Measurements from ENCODE around the gene OTX1.
A peak's percentile ranks its signal among the peaks of the same experiment; 100 is the strongest.

GRCh38 chr2:63050334-63051041 is at the start of gene OTX1:
- TF ChIP-seq SUZ12 (IDR thresholded peaks at IDR 0.05; ENCODE audit: low read length) = no peak
- TF ChIP-seq, protein P1, sequence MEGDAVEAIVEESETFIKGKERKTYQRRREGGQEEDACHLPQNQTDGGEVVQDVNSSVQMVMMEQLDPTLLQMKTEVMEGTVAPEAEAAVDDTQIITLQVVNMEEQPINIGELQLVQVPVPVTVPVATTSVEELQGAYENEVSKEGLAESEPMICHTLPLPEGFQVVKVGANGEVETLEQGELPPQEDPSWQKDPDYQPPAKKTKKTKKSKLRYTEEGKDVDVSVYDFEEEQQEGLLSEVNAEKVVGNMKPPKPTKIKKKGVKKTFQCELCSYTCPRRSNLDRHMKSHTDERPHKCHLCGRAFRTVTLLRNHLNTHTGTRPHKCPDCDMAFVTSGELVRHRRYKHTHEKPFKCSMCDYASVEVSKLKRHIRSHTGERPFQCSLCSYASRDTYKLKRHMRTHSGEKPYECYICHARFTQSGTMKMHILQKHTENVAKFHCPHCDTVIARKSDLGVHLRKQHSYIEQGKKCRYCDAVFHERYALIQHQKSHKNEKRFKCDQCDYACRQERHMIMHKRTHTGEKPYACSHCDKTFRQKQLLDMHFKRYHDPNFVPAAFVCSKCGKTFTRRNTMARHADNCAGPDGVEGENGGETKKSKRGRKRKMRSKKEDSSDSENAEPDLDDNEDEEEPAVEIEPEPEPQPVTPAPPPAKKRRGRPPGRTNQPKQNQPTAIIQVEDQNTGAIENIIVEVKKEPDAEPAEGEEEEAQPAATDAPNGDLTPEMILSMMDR (IDR thresholded peaks at IDR 0.05; ENCODE audit: control extremely low read depth in 1 of 3, insufficient read depth in 1 of 3, low read depth in 1 of 3, low read length in 3 of 3) = no peak
- TF ChIP-seq EZH2 (IDR thresholded peaks at IDR 0.05; ENCODE audit: low read depth, low read length, severe bottlenecking) = no peak
- no peak for TF ChIP-seq GTF2F1 (IDR thresholded peaks at IDR 0.05; ENCODE audit: borderline replicate concordance, low read depth, low read length)
- no peak for TF ChIP-seq CEBPB (IDR thresholded peaks at IDR 0.05; ENCODE audit: low read depth, low read length)
- peak; percentile 24 for TF ChIP-seq CTBP2 (IDR thresholded peaks at IDR 0.05; ENCODE audit: borderline replicate concordance, insufficient read depth, insufficient read length, low read length)

All from H1 (cell line).